HCT116 (cell line): ENCODE data around the gene TLE3. TPM values are rescaled to one million over a fixed set of nuclear protein-coding genes. Genes with fewer than 3 reads are reported as not detected.

ENCODE experiments used
- ATAC-seq: fragments of 200-7000 bp; cut with Tn5 transposase; 2 replicates; pipeline ENCODE4 v1.9.1; 2020; ENCODE audit warnings: mild to moderate bottlenecking, moderate library complexity
- BruUV-seq: library from RNA; stranded (reverse); fragments of 400-500 nt; replicated peaks from 2 replicates; lab custom pipeline; 2021; lab: Mats Ljungman, UMichigan
- CTCF ChIA-PET: fragments of 300-600 bp; sonication (Branson Sonifier 250); formaldehyde crosslinking; loops from one replicate; lab custom pipeline; 2021; ENCODE audit warnings: antibody characterized with exemption; lab: Charles Lee
- POLR2A ChIA-PET: fragments of 300-600, 350-600 bp; sonication (Branson Sonifier 250); formaldehyde crosslinking; loops from one replicate; lab custom pipeline; 2021; ENCODE audit warnings: antibody characterized with exemption; lab: Charles Lee
- RAD21 ChIA-PET, 2 experiments: fragments of 300-600 bp; sonication (Branson Sonifier 250); formaldehyde crosslinking; loops; one replicate each; lab custom pipeline; 2023; ENCODE audit warnings: low total read pairs in 2 of 2; ENCODE audit not compliant: uncharacterized antibody in 2 of 2, unreplicated experiment in 2 of 2, low non-redundant PET in 1 of 2; lab: Charles Lee
- DNase-seq: peaks from one replicate; pipeline ENCODE4 v3.0.0-alpha.2; 2010; ENCODE audit warnings: low read depth, low spot score
- H2AFZ ChIP-seq: fragments of 200-600 bp; shearing (Covaris generic), sonication (generic); 2 replicates; pipeline ENCODE4 v1.6.1; 2017; ENCODE audit warnings: low read depth, mixed run types, mixed read lengths, antibody characterized with exemption, low read length; ENCODE audit not compliant: poor library complexity, severe bottlenecking
- H3K27ac ChIP-seq: 2 replicates; pipeline ENCODE4 v1.5.1; 2012; ENCODE audit warnings: low read depth, low read length
- H3K27me3 ChIP-seq: fragments of 200-600 bp; sonication (generic); 2 replicates; pipeline ENCODE4 v1.6.1; 2016; ENCODE audit warnings: mixed run types, low read length, mixed read lengths; ENCODE audit not compliant: insufficient read depth
- H3K36me3 ChIP-seq, 2 experiments: fragments of 200-500 bp in 1 of 2; fragments of 200-600 bp in 1 of 2; sonication (Bioruptor generic) in 1 of 2; sonication (generic) in 1 of 2; 2 replicates each; pipeline versions ENCODE4 v1.5.1 to v1.6.1; 2014 to 2016; ENCODE audit warnings: low read length in 2 of 2, inconsistent platforms in 1 of 2, mixed read lengths in 1 of 2, mixed run types in 1 of 2; ENCODE audit not compliant: insufficient read depth in 2 of 2, control insufficient read depth in 1 of 2
- H3K4me1 ChIP-seq, 2 experiments: fragments of 200-600 bp in 1 of 2; sonication (generic) in 1 of 2; 2 replicates each; pipeline versions ENCODE4 v1.5.1 to v1.6.1; 2012 to 2017; ENCODE audit warnings: low read length in 2 of 2, inconsistent platforms in 1 of 2, mild to moderate bottlenecking in 1 of 2, mixed read lengths in 1 of 2, mixed run types in 1 of 2, moderate library complexity in 1 of 2; ENCODE audit not compliant: insufficient read depth in 2 of 2, control insufficient read depth in 1 of 2
- H3K4me2 ChIP-seq: fragments of 200-600 bp; sonication (generic); 2 replicates; pipeline ENCODE4 v1.6.1; 2017; ENCODE audit warnings: mixed run types, low read length, mixed read lengths
- H3K4me3 ChIP-seq, 2 experiments: fragments of 200-600 bp in 1 of 2; sonication (generic) in 1 of 2; replicated peaks in 1 of 2; 2 replicates each; pipeline ENCODE4 v1.5.1; 2011 to 2016; ENCODE audit warnings: low read length in 2 of 2, control low read depth in 1 of 2, low read depth in 1 of 2, mild to moderate bottlenecking in 1 of 2, mixed read lengths in 1 of 2, mixed run types in 1 of 2
- H3K79me2 ChIP-seq: fragments of 200-600 bp; sonication (generic); 2 replicates; pipeline ENCODE4 v1.6.1; 2017; ENCODE audit warnings: mild to moderate bottlenecking, mixed run types, low read length, moderate library complexity, mixed read lengths; ENCODE audit not compliant: insufficient read depth
- H3K9ac ChIP-seq: fragments of 200-600 bp; sonication (generic); 2 replicates; pipeline ENCODE4 v1.6.1; 2016; ENCODE audit warnings: low read length, mixed read lengths
- H3K9me2 ChIP-seq: fragments of 200-600 bp; sonication (generic), shearing (Covaris generic); 2 replicates; pipeline ENCODE4 v1.6.1; 2017; ENCODE audit warnings: mixed run types, mild to moderate bottlenecking, moderate library complexity; ENCODE audit not compliant: insufficient read depth
- H3K9me3 ChIP-seq, 2 experiments: fragments of 200-500 bp in 1 of 2; fragments of 200-600 bp in 1 of 2; sonication (Bioruptor generic) in 1 of 2; sonication (generic) in 1 of 2; 2 replicates each; pipeline ENCODE4 v1.6.1; 2014 to 2017; ENCODE audit warnings: low read length in 2 of 2, mixed read lengths in 2 of 2, inconsistent platforms in 1 of 2, low read depth in 1 of 2, mild to moderate bottlenecking in 1 of 2, mixed run types in 1 of 2, moderate library complexity in 1 of 2; ENCODE audit not compliant: control insufficient read depth in 1 of 2, insufficient read depth in 1 of 2
- H4K20me1 ChIP-seq: fragments of 200-600 bp; sonication (generic), shearing (Covaris generic); 2 replicates; pipeline ENCODE4 v1.6.1; 2017; ENCODE audit warnings: mixed run types, mild to moderate bottlenecking, moderate library complexity; ENCODE audit not compliant: insufficient read depth
- EZH2 ChIP-seq: fragments of 200-600 bp; sonication (generic); IDR thresholded peaks from 2 replicates; pipeline ENCODE4 v1.6.1; 2017; ENCODE audit warnings: antibody characterized with exemption, mixed run types
- EZH2phosphoT487 ChIP-seq: fragments of 200-600 bp; IDR thresholded peaks from 2 replicates; pipeline ENCODE4 v1.6.1; 2018; ENCODE audit warnings: antibody characterized with exemption, borderline replicate concordance
- FOSL1 ChIP-seq: IDR thresholded peaks from 2 replicates; pipeline ENCODE4 v1.6.1; 2012; ENCODE audit warnings: low read depth
- JUND ChIP-seq: IDR thresholded peaks from 2 replicates; pipeline ENCODE4 v1.6.1; 2012
- POLR2A ChIP-seq: IDR thresholded peaks from 2 replicates; pipeline ENCODE4 v1.7.0; 2011; ENCODE audit warnings: borderline replicate concordance; ENCODE audit not compliant: insufficient read depth, insufficient read length; ENCODE audit errors: extremely low read depth
- POLR2AphosphoS5 ChIP-seq: IDR thresholded peaks from 2 replicates; pipeline ENCODE4 v1.6.1; 2011; ENCODE audit warnings: mild to moderate bottlenecking, low read depth, low read length, moderate library complexity
- RAD21 ChIP-seq: IDR thresholded peaks from 2 replicates; pipeline ENCODE4 v1.6.1; 2012; ENCODE audit warnings: low read depth, mild to moderate bottlenecking
- SIN3A ChIP-seq: IDR thresholded peaks from 2 replicates; pipeline ENCODE4 v1.6.1; 2012; ENCODE audit warnings: low read depth
- SP1 ChIP-seq: IDR thresholded peaks from 2 replicates; pipeline ENCODE4 v1.6.1; 2012; ENCODE audit warnings: low read depth
- YY1 ChIP-seq: IDR thresholded peaks from 2 replicates; pipeline ENCODE4 v1.6.1; 2011; ENCODE audit warnings: low read length, low read depth, moderate library complexity, mild to moderate bottlenecking; ENCODE audit not compliant: insufficient replicate concordance; ENCODE audit errors: extremely low read depth
- intact Hi-C: fragments of 100-400 bp; cut with micrococcal nuclease; formaldehyde crosslinking; loops from 2 replicates; pipeline ENCODE4 v1.10.0; 2022
- total RNA-seq: library from RNA; stranded (reverse); gene quantifications from one replicate; pipeline ENCODE4 v1.2.1, GENCODE V29; 2021; ENCODE audit not compliant: unreplicated experiment
- TF ChIP-seq, protein P1 (sequence below): IDR thresholded peaks from 2 replicates; pipeline ENCODE4 v1.6.1; 2012; ENCODE audit warnings: low read depth
- TF ChIP-seq, protein P2 (sequence below): IDR thresholded peaks from 2 replicates; pipeline ENCODE4 v1.6.1; 2011; ENCODE audit warnings: mild to moderate bottlenecking, low read length, moderate library complexity; ENCODE audit not compliant: insufficient replicate concordance; ENCODE audit errors: extremely low read depth
- TF ChIP-seq, protein P3 (sequence below): IDR thresholded peaks from 2 replicates; pipeline ENCODE4 v1.6.1; 2012

TLE3 gene
- total RNA-seq, 1 experiment from 2014 or later, result 53.9 TPM

GRCh38 chr15:70088887-70089691 is 8.6 kb downstream of the TLE3 start:
- Histone ChIP-seq H3K27ac (no peak overlapping the region), H4K20me1 (no peaks in the 10 kb centered on the region), H3K36me3 (peaks cover 33 to 53% of the 10 kb centered on the region in 2 experiments), H3K79me2 (peaks cover 86% of the 10 kb centered on the region), H3K4me1 (no peaks in the 10 kb centered on the region; a peak in 2 of 4 replicates), H3K9ac (no peak overlapping the region), H3K4me2 (no peak overlapping the region), H3K4me3 (no peak overlapping the region), H3K9me3 (no peaks in the 10 kb centered on the region), H3K9me2 (no peaks in the 10 kb centered on the region), H3K27me3 (no peaks in the 10 kb centered on the region), H2AFZ (no peak overlapping the region)
- ATAC-seq (no peak), DNase-seq (no peak)
- intact Hi-C loops, result no loop called here
- RAD21 ChIA-PET, result no interaction called here
- BruUV-seq, result no TSS peak
- CTCF ChIA-PET, result no interaction called here
- POLR2A ChIA-PET, result no interaction called here
- TF ChIP-seq YY1 (no peak), EZH2phosphoT487 (no peak), JUND (no peak), SP1 (no peak), FOSL1 (no peak), RAD21 (no peak), SIN3A (no peak), POLR2A (no peak), POLR2AphosphoS5 (no peak), EZH2 (no peak)
- TF ChIP-seq, protein P1, sequence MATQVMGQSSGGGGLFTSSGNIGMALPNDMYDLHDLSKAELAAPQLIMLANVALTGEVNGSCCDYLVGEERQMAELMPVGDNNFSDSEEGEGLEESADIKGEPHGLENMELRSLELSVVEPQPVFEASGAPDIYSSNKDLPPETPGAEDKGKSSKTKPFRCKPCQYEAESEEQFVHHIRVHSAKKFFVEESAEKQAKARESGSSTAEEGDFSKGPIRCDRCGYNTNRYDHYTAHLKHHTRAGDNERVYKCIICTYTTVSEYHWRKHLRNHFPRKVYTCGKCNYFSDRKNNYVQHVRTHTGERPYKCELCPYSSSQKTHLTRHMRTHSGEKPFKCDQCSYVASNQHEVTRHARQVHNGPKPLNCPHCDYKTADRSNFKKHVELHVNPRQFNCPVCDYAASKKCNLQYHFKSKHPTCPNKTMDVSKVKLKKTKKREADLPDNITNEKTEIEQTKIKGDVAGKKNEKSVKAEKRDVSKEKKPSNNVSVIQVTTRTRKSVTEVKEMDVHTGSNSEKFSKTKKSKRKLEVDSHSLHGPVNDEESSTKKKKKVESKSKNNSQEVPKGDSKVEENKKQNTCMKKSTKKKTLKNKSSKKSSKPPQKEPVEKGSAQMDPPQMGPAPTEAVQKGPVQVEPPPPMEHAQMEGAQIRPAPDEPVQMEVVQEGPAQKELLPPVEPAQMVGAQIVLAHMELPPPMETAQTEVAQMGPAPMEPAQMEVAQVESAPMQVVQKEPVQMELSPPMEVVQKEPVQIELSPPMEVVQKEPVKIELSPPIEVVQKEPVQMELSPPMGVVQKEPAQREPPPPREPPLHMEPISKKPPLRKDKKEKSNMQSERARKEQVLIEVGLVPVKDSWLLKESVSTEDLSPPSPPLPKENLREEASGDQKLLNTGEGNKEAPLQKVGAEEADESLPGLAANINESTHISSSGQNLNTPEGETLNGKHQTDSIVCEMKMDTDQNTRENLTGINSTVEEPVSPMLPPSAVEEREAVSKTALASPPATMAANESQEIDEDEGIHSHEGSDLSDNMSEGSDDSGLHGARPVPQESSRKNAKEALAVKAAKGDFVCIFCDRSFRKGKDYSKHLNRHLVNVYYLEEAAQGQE, result no peak
- TF ChIP-seq, protein P2, sequence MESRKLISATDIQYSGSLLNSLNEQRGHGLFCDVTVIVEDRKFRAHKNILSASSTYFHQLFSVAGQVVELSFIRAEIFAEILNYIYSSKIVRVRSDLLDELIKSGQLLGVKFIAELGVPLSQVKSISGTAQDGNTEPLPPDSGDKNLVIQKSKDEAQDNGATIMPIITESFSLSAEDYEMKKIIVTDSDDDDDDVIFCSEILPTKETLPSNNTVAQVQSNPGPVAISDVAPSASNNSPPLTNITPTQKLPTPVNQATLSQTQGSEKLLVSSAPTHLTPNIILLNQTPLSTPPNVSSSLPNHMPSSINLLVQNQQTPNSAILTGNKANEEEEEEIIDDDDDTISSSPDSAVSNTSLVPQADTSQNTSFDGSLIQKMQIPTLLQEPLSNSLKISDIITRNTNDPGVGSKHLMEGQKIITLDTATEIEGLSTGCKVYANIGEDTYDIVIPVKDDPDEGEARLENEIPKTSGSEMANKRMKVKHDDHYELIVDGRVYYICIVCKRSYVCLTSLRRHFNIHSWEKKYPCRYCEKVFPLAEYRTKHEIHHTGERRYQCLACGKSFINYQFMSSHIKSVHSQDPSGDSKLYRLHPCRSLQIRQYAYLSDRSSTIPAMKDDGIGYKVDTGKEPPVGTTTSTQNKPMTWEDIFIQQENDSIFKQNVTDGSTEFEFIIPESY, result no peak
- TF ChIP-seq, protein P3, sequence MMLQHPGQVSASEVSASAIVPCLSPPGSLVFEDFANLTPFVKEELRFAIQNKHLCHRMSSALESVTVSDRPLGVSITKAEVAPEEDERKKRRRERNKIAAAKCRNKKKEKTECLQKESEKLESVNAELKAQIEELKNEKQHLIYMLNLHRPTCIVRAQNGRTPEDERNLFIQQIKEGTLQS, result no peak
